ENCODE measurements around the gene SLC6A19.
"Not testable (repeated sequence)": the region's sequence is repeated elsewhere in the genome, so short reads cannot be mapped to it uniquely, and the experiment has no call there.

The SLC6A19 gene

GRCh38 chr5:1226231-1226630 lies 24.8 kb downstream of the SLC6A19 start:
- DNase-seq, result no peak

- no peak for DNase-seq
Measured at GRCh38 chr5:1226839-1227581, 25.6 kb downstream of the SLC6A19 start.

GRCh38 chr5:1227667-1228066 lies 26.3 kb downstream of the SLC6A19 start:
- no peak for DNase-seq

- no peak for DNase-seq
Measured at GRCh38 chr5:1228120-1228519, 26.7 kb downstream of the SLC6A19 start.

GRCh38 chr5:1229023-1229422 lies 27.6 kb downstream of the SLC6A19 start:
- DNase-seq, result not testable (repeated sequence)

GRCh38 chr5:1229822-1230221 lies 28.4 kb downstream of the SLC6A19 start:
- no peak for DNase-seq

- DNase-seq, result no peak
Measured at GRCh38 chr5:1230551-1230950, 29.2 kb downstream of the SLC6A19 start.

GRCh38 chr5:1231354-1231905 lies 30.0 kb downstream of the SLC6A19 start:
- DNase-seq, result no peak

GRCh38 chr5:1232780-1233179 lies 31.4 kb downstream of the SLC6A19 start:
- DNase-seq, result no peak

- no peak for DNase-seq
Measured at GRCh38 chr5:1235379-1235778, 34.0 kb downstream of the SLC6A19 start.

GRCh38 chr5:1235838-1236237 lies 34.4 kb downstream of the SLC6A19 start:
- DNase-seq, result no peak

- no peak for DNase-seq
Measured at GRCh38 chr5:1239505-1240251, 38.3 kb downstream of the SLC6A19 start.

- no peak for DNase-seq
Measured at GRCh38 chr5:1240496-1241260, 39.3 kb downstream of the SLC6A19 start.

GRCh38 chr5:1241509-1242080 lies 40.2 kb downstream of the SLC6A19 start:
- DNase-seq, result no peak

- no peak for DNase-seq
Measured at GRCh38 chr5:1242733-1243486, 41.5 kb downstream of the SLC6A19 start.

- DNase-seq, result no peak
Measured at GRCh38 chr5:1243487-1244130, 42.2 kb downstream of the SLC6A19 start.

GRCh38 chr5:1244255-1244654 lies 42.9 kb downstream of the SLC6A19 start:
- DNase-seq, result no peak

GRCh38 chr5:1244976-1245375 lies 43.6 kb downstream of the SLC6A19 start:
- DNase-seq, result no peak

GRCh38 chr5:1245905-1246576 lies 44.6 kb downstream of the SLC6A19 start:
- DNase-seq, result no peak

- no peak for DNase-seq
Measured at GRCh38 chr5:1246711-1247431, 45.5 kb downstream of the SLC6A19 start.
